Activated T-helper 17 cell treated with anti-CD3 and anti-CD28 coated beads, Interleukin-2, amount 50 U/mL, for 72 hours (primary cell): Measurements from ENCODE around the gene SUPT5H. TPM values are rescaled to one million over a fixed set of nuclear protein-coding genes. Genes with fewer than 3 reads are reported as not detected.
"Not testable (repeated sequence)": the region's sequence is repeated elsewhere in the genome, so short reads cannot be mapped to it uniquely, and the experiment has no call there.

Experiments
- ATAC-seq: fragments of 150-1000 bp; cut with Tn5 transposase; replicated peaks from 2 replicates; pipeline ENCODE4 v1.10.0; 2021; ENCODE audit warnings: mild to moderate bottlenecking, moderate library complexity
- H3K27ac Mint-ChIP-seq: one replicate; pipeline ENCODE4 v1.8.0; 2022; ENCODE audit warnings: mixed read lengths
- H3K27me3 Mint-ChIP-seq: one replicate; pipeline ENCODE4 v1.8.0; 2022; ENCODE audit warnings: mixed read lengths
- H3K36me3 Mint-ChIP-seq: one replicate; pipeline ENCODE4 v1.8.0; 2022; ENCODE audit warnings: low read depth, mild to moderate bottlenecking, mixed read lengths
- H3K4me1 Mint-ChIP-seq: one replicate; pipeline ENCODE4 v1.8.0; 2022; ENCODE audit warnings: mixed read lengths
- H3K4me3 Mint-ChIP-seq: one replicate; pipeline ENCODE4 v1.8.0; 2022; ENCODE audit warnings: mild to moderate bottlenecking, mixed read lengths
- H3K9me3 Mint-ChIP-seq: one replicate; pipeline ENCODE4 v1.8.0; 2022; ENCODE audit warnings: mixed read lengths
- total RNA-seq, 2 donors: library from RNA; stranded (reverse); gene quantifications; one replicate each; pipeline ENCODE4 v1.2.3, GENCODE V29; 2022

The SUPT5H gene
- total RNA-seq, 2 donors from 2014 or later, result 182 to 239 TPM

DNA sequence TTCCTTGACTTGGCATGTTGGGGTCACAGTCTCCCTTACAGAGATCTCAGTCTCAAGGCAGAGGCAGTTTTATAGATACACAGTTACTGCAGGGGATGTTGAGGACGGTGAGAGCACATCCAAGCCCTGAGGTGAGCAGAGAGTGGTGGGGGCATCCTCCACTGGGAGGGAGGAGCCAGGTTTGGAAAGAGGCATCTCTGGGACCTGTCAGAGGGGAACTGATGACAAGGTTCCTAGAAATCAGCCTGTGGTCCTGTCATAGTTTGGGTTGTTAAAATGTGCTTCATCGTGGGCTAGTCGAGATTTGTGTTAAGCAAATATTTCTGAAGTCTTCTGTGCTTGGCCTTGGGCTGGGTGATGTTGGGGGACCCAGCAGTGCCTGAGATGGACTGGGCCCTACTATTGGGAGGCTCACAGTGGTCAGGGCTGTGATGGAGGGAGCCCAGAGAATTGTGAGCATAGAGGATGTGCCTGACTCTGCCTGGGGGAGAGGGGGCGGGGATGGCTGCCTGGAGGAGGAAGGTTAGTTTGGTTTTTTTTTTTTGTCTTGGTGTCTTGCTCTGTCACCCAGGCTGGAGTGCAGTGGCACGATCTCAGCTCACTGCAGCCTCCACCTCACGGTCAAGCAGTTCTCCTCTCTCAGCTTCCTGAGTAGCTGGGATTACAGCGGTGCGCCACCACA, 3.9 kb downstream of the SUPT5H start:
- H3K4me1 Mint-ChIP-seq, result peaks cover 43% of the 10 kb centered on the region
- ATAC-seq, result no peak
- peak overlapping the region; percentile 99 for H3K27ac Mint-ChIP-seq
- H3K9me3 Mint-ChIP-seq, result no peaks in the 10 kb centered on the region
- H3K27me3 Mint-ChIP-seq, result no peaks in the 10 kb centered on the region
- H3K36me3 Mint-ChIP-seq, result peaks cover 99% of the 10 kb centered on the region
- H3K4me3 Mint-ChIP-seq, result peak overlapping the region; percentile 93

DNA sequence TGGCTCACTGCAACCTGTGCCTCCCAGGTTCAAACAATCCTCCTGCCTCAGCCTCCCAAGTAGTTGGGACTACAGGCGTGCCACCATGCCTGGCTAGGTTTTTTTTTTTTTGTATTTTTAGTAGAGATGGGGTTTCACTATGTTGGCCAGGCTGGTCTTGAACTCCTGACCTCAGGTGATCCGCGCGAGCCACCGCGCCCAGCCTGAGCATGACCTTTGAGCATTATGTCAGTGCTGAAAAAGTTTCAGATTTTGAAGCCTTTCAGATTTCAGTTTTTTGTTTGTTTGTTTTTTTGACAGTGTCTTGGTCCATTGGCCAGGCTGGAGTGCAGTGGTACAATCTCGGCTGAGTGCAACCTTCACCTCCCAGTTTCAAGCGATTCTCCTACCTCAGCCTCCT, 5.9 kb downstream of the SUPT5H start:
- not testable (repeated sequence) for H3K4me3 Mint-ChIP-seq, ATAC-seq, H3K27me3 Mint-ChIP-seq, H3K9me3 Mint-ChIP-seq
- H3K27ac Mint-ChIP-seq, result peak overlapping the region; percentile 85
- peaks cover 48% of the 10 kb centered on the region for H3K4me1 Mint-ChIP-seq
- H3K36me3 Mint-ChIP-seq, result peaks cover 100% of the 10 kb centered on the region

- Mint-ChIP-seq H3K27me3 (no peaks in the 10 kb centered on the region), H3K27ac (no peak overlapping the region), H3K36me3 (peaks cover 97% of the 10 kb centered on the region), H3K4me3 (no peak overlapping the region), H3K9me3 (no peaks in the 10 kb centered on the region), H3K4me1 (peaks cover 13% of the 10 kb centered on the region)
- no peak for ATAC-seq
Measured at GRCh38 chr19:39463403-39463802, 18.0 kb downstream of the SUPT5H start.

GRCh38 chr19:39465956-39466747, 20.8 kb downstream of the SUPT5H start:
- Mint-ChIP-seq H3K9me3 (no peaks in the 10 kb centered on the region), H3K4me1 (peaks cover 7% of the 10 kb centered on the region), H3K4me3 (no peak overlapping the region), H3K27ac (peak overlapping the region; percentile 69), H3K27me3 (no peaks in the 10 kb centered on the region), H3K36me3 (peaks cover 97% of the 10 kb centered on the region)
- ATAC-seq, result no peak

GRCh38 chr19:39467941-39468340, 22.6 kb downstream of the SUPT5H start:
- H3K4me3 Mint-ChIP-seq, result no peak overlapping the region
- no peak overlapping the region for H3K27ac Mint-ChIP-seq
- H3K9me3 Mint-ChIP-seq, result no peaks in the 10 kb centered on the region
- no peak for ATAC-seq
- no peaks in the 10 kb centered on the region for H3K27me3 Mint-ChIP-seq
- H3K36me3 Mint-ChIP-seq, result peaks cover 97% of the 10 kb centered on the region
- H3K4me1 Mint-ChIP-seq, result peaks cover 11% of the 10 kb centered on the region

- no peak overlapping the region for H3K4me3 Mint-ChIP-seq
- peak overlapping the region; percentile 58 for H3K27ac Mint-ChIP-seq
- H3K27me3 Mint-ChIP-seq, result no peaks in the 10 kb centered on the region
- no peak for ATAC-seq
- no peaks in the 10 kb centered on the region for H3K9me3 Mint-ChIP-seq
- peaks cover 92% of the 10 kb centered on the region for H3K36me3 Mint-ChIP-seq
- peaks cover 11% of the 10 kb centered on the region for H3K4me1 Mint-ChIP-seq
Measured at GRCh38 chr19:39469036-39469435, 23.7 kb downstream of the SUPT5H start.

GRCh38 chr19:39469567-39469966, 24.2 kb downstream of the SUPT5H start:
- no peak for ATAC-seq
- Mint-ChIP-seq H3K9me3 (no peaks in the 10 kb centered on the region), H3K27ac (peak overlapping the region; percentile 58), H3K27me3 (no peaks in the 10 kb centered on the region), H3K4me3 (no peak overlapping the region), H3K36me3 (peaks cover 92% of the 10 kb centered on the region), H3K4me1 (peaks cover 11% of the 10 kb centered on the region)

GRCh38 chr19:39470724-39471339, 25.4 kb downstream of the SUPT5H start:
- peak overlapping the region; percentile 44 for H3K27ac Mint-ChIP-seq
- ATAC-seq, result peak; percentile 61
- H3K36me3 Mint-ChIP-seq, result peaks cover 92% of the 10 kb centered on the region
- H3K4me3 Mint-ChIP-seq, result no peak overlapping the region
- no peaks in the 10 kb centered on the region for H3K9me3 Mint-ChIP-seq
- peaks cover 11% of the 10 kb centered on the region for H3K4me1 Mint-ChIP-seq
- no peaks in the 10 kb centered on the region for H3K27me3 Mint-ChIP-seq

GRCh38 chr19:39471756-39472536, 26.6 kb downstream of the SUPT5H start:
- Mint-ChIP-seq H3K36me3 (peaks cover 89% of the 10 kb centered on the region), H3K4me1 (peaks cover 11% of the 10 kb centered on the region), H3K4me3 (no peak overlapping the region), H3K27me3 (no peaks in the 10 kb centered on the region), H3K27ac (peak overlapping the region; percentile 44), H3K9me3 (no peaks in the 10 kb centered on the region)
- no peak for ATAC-seq

DNA sequence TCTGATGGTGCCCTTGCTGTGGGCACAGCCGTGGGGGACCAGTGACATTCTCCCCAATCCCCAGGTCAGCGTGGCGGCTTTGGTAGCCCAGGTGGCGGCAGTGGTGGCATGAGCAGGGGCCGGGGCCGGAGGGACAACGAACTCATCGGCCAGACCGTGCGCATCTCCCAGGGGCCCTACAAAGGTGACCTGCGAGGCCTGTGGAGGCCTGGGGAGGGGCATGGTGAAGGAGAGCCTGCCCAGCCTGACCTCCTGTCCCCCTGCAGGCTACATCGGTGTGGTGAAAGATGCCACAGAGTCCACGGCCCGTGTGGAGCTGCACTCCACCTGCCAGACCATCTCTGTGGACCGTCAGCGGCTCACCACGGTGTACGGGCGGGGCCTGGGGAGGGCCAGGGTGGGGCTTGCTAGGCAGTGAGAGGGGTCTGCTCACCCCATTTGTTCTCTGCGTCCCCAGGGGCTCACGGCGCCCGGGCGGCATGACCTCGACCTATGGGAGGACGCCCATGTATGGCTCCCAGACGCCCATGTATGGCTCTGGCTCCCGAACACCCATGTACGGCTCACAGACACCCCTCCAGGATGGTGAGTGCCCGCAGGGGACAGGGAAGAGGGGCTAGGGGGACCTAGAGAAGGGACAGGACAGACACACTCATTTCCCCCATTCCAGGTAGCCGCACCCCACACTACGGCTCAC, 27.5 kb downstream of the SUPT5H start:
- peaks cover 11% of the 10 kb centered on the region for H3K4me1 Mint-ChIP-seq
- no peak overlapping the region for H3K4me3 Mint-ChIP-seq
- no peaks in the 10 kb centered on the region for H3K9me3 Mint-ChIP-seq
- H3K27ac Mint-ChIP-seq, result no peak overlapping the region
- no peaks in the 10 kb centered on the region for H3K27me3 Mint-ChIP-seq
- ATAC-seq, result no peak
- H3K36me3 Mint-ChIP-seq, result peaks cover 87% of the 10 kb centered on the region

DNA sequence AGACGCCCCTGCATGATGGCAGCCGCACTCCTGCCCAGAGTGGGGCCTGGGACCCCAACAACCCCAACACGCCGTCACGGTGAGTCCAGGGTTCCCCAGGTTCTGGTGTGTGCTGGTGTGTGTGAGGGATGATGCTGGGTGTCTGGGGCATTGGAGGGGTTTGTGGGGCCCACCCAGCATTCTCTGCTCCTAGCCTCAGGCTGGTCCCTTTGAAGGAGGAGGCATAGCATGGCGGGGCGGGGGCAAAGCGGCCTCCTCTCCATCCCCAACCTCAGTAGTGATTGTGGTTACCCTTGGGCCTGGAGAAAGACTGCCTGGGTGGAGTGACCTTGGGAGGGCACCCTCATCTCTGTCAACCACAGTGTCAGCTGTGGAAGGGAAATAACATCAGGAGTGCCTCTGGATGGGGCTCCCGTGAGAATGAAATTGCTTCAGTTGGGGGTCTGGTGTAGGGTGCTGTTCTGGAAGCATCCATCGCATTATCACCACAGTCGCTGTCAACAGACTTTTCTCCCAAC, 28.1 kb downstream of the SUPT5H start:
- no peak overlapping the region for H3K27ac Mint-ChIP-seq
- peaks cover 81% of the 10 kb centered on the region for H3K36me3 Mint-ChIP-seq
- H3K9me3 Mint-ChIP-seq, result no peaks in the 10 kb centered on the region
- H3K4me1 Mint-ChIP-seq, result peaks cover 11% of the 10 kb centered on the region
- H3K4me3 Mint-ChIP-seq, result no peak overlapping the region
- no peak for ATAC-seq
- no peaks in the 10 kb centered on the region for H3K27me3 Mint-ChIP-seq

DNA sequence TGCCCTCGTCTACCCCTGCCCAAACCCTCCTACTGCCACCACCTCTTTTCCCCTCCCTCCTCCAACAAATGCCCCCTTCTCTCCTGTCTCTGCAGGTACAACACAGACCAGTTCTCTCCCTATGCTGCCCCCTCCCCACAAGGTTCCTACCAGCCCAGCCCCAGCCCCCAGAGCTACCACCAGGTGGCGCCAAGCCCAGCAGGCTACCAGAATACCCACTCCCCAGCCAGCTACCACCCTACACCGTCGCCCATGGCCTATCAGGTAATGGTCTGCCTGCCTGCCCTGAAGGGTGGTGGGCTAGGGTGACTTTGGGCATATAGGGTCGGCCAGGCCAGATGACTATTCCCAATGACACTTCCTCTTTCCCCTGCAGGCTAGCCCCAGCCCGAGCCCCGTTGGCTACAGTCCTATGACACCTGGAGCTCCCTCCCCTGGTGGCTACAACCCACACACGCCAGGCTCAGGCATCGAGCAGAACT, 28.8 kb downstream of the SUPT5H start:
- Mint-ChIP-seq H3K4me1 (peaks cover 11% of the 10 kb centered on the region), H3K9me3 (no peaks in the 10 kb centered on the region), H3K27me3 (no peaks in the 10 kb centered on the region), H3K4me3 (no peak overlapping the region), H3K27ac (no peak overlapping the region), H3K36me3 (peaks cover 74% of the 10 kb centered on the region)
- peak; percentile 64 for ATAC-seq

- H3K27me3 Mint-ChIP-seq, result no peaks in the 10 kb centered on the region
- peaks cover 59% of the 10 kb centered on the region for H3K36me3 Mint-ChIP-seq
- no peak for ATAC-seq
- H3K4me3 Mint-ChIP-seq, result no peak overlapping the region
- no peaks in the 10 kb centered on the region for H3K9me3 Mint-ChIP-seq
- peak overlapping the region; percentile 52 for H3K27ac Mint-ChIP-seq
- peaks cover 13% of the 10 kb centered on the region for H3K4me1 Mint-ChIP-seq
Measured at GRCh38 chr19:39475748-39476147, 30.4 kb downstream of the SUPT5H start.
